ENCODE measurements around the gene C2CD3.

Gene C2CD3

GRCh38 chr11:74204701-74205100 is 33.9 kb upstream of the C2CD3 start:
- DNase-seq (ENCODE audit: low read depth), result no peak
- H3K4me3 ChIP-seq (ENCODE audit: control insufficient read depth, low read depth, low read length), result no peak overlapping the region
- TF ChIP-seq CTCF (conservative IDR thresholded peaks at IDR 0.05; ENCODE audit: control insufficient read depth, insufficient read depth, low read depth, low read length), result no peak

- DNase-seq (ENCODE audit: low read depth), result no peak
- no peak for TF ChIP-seq CTCF (conservative IDR thresholded peaks at IDR 0.05; ENCODE audit: control insufficient read depth, insufficient read depth, low read depth, low read length)
- H3K4me3 ChIP-seq (ENCODE audit: control insufficient read depth, low read depth, low read length), result no peak overlapping the region
Observed at GRCh38 chr11:74203966-74204365, 33.2 kb upstream of the C2CD3 start.

GRCh38 chr11:74196781-74197486 is 26.1 kb upstream of the C2CD3 start:
- DNase-seq (ENCODE audit: low read depth), result no peak
- no peak for TF ChIP-seq CTCF (conservative IDR thresholded peaks at IDR 0.05; ENCODE audit: control insufficient read depth, insufficient read depth, low read depth, low read length)
- no peak overlapping the region for H3K4me3 ChIP-seq (ENCODE audit: control insufficient read depth, low read depth, low read length)

- H3K4me3 ChIP-seq (ENCODE audit: control insufficient read depth, low read depth, low read length), result no peak overlapping the region
- peak; percentile 29 for DNase-seq (ENCODE audit: low read depth)
- no peak for TF ChIP-seq CTCF (conservative IDR thresholded peaks at IDR 0.05; ENCODE audit: control insufficient read depth, insufficient read depth, low read depth, low read length)
Observed at GRCh38 chr11:74195828-74196227, 25.0 kb upstream of the C2CD3 start.

- no peak overlapping the region for H3K4me3 ChIP-seq (ENCODE audit: control insufficient read depth, low read depth, low read length)
- TF ChIP-seq CTCF (conservative IDR thresholded peaks at IDR 0.05; ENCODE audit: control insufficient read depth, insufficient read depth, low read depth, low read length), result no peak
- DNase-seq (ENCODE audit: low read depth), result no peak
Observed at GRCh38 chr11:74185695-74186094, 14.9 kb upstream of the C2CD3 start.

GRCh38 chr11:74185285-74185684 is 14.5 kb upstream of the C2CD3 start:
- TF ChIP-seq CTCF (conservative IDR thresholded peaks at IDR 0.05; ENCODE audit: control insufficient read depth, insufficient read depth, low read depth, low read length), result no peak
- no peak for DNase-seq (ENCODE audit: low read depth)
- no peak overlapping the region for H3K4me3 ChIP-seq (ENCODE audit: control insufficient read depth, low read depth, low read length)

GRCh38 chr11:74182635-74183034 is 11.8 kb upstream of the C2CD3 start:
- DNase-seq (ENCODE audit: low read depth), result peak; percentile 62
- no peak overlapping the region for H3K4me3 ChIP-seq (ENCODE audit: control insufficient read depth, low read depth, low read length)
- no peak for TF ChIP-seq CTCF (conservative IDR thresholded peaks at IDR 0.05; ENCODE audit: control insufficient read depth, insufficient read depth, low read depth, low read length)
